HG03139 (cell line): ENCODE data around the gene ADCY3.

Experiments
- ATAC-seq: cut with Tn5 transposase; IDR thresholded peaks from one replicate; pipeline ENCODE4 v1.9.1; 2021; ENCODE audit not compliant: unreplicated experiment

ADCY3 gene

DNA sequence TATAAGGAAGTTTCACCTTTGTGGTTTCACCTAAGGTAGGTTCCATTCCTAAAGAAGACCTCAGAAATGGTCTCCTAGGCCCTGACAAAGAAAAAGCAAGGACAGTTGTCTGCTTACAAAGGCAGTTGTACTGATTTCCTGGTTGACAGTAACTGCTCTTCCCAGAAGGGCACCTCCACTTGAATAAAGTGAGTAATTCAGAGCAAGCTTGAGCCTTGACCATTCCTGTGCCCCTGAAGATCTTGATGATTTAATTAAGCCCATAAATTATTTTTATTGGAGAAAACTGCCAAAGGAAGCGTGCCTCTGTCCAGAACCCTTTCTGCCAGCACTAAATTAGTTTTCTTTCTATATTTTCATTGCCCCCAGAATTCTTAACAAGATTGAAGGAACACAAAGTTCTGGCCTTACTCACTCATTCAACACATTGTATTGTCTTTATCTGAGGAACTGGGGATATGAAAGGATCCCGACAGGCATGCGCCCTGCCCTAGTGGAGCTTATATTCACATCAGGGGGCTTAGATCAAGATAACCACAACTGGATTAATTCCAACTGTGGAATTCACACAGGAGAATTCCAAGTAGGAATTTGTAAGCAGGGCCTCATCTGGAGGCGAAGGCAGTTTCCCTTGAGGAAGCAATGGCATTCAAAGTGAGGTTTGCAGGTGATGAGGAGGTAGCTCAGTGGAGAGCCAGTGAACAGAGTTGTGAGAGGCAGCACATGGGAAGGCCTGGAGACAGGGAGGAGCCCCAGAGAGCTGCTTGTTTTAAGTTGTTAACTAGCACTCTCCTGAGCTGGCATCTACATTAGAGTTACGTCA, 148.1 kb downstream of the ADCY3 start:
- ATAC-seq = no peak

DNA sequence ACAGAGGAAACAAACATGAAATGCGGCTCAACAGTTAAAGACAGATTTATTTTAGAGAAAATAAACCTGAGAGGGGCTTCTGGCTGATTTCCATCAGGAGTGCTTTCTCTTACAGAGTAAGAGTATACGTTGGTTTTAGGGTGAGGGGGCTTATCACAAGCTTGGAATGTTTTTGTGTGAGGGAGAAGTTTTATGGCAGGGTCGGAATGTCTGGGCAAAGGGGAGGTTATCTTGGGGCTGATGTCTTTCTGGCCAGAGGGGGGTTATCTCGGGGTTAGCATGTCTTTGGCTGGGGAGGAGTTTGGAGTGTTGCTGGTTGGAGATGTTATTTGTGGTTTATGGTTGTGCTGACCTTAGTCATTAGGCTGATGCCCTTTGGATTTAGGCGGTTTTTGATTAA, 149.0 kb downstream of the ADCY3 start:
- no peak for ATAC-seq
